ENCODE measurements around the gene HP1BP3.
"Not testable (repeated sequence)": the region's sequence is repeated elsewhere in the genome, so short reads cannot be mapped to it uniquely, and the experiment has no call there.

The HP1BP3 gene

DNA sequence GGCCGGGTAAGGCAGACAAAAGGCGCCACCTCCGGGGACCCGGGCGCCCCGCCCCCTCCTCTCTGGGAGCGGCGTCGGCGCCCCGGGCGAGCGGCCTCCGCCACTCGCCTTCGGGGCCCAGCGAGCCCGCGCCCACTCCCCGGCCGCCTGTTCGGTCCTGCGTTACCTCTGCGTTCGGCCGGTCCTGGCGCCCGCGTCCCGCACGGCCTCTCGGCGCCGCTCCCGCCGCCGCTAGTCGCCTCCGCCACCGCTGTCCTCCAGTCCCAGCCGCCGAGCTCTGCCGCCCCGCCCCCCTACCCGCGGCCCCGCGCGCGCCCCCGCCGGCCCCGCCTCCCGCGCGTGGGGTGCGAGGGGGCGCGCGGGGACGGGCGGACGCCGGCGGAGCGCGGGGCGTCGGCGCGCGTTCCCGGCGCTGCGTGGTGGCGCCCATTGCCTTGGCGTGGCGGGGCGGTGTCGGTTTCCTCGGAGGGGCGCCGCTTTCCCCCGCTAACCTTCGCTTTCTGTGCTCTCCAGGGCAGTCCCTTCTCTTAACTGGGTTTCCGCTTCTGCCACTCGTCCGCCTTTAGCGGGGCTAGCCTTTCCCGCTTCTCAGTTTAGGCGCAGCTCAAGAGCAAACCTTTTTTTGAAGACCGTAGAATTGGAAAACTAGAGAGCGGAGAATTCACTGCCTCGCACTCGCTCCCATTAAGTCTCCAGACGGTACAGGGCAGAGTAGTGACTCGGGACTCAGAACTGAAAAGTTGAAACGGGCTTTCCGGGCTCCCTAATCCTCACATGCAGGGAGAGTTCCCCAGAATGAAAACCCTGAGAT lies at the start of gene HP1BP3:
Gene HP1BP3 (minus strand): TSS at position 279 of the 811 bp plus-strand sequence. CDS start 6,867 bp downstream, outside the sequence.
- FAIRE-seq: no peak

GRCh38 chr1:20836230-20836629 lies 49.1 kb upstream of the HP1BP3 start:
- FAIRE-seq: no peak

GRCh38 chr1:20834780-20835179 lies 47.7 kb upstream of the HP1BP3 start:
- no peak for FAIRE-seq

DNA sequence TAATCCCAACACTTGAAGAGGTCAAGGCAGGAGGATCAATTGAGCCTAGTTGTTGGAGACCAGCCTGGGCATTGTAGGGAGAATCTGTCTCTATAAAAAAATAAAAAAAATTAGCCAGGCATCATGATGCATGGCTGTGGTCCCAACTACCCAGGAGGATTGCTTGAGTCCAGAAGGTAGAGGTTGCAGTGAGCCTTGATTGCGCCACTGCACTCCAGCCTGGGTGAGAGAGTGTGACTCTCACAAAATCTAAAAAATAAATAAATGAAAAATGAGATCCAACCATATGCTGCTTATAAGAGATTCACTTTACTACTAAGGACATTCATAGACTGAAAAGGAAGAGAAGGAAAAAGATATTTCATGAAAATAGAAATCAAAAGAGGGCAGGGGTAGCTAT lies 47.1 kb upstream of the HP1BP3 start:
- no peak for FAIRE-seq

GRCh38 chr1:20830378-20830777 lies 43.3 kb upstream of the HP1BP3 start:
- no peak for FAIRE-seq

DNA sequence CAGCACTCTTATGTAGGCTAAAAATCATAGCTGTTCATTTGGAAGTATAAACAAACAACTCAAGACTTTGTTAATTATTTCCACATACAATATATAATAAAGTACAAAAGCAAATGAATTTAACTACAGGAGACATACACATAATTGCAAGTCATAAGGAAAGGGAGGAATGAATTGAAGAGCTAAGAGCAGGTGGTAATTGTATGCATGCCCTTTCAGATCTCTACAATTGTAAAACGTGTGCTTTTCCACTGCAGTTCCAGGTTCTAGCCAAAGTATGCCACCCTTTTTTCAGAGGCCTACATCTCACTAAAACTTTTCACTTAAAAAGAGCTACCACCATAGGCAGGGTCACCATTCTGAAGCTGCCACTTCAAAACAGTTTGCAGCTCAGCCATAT lies 42.8 kb upstream of the HP1BP3 start:
- no peak for FAIRE-seq

DNA sequence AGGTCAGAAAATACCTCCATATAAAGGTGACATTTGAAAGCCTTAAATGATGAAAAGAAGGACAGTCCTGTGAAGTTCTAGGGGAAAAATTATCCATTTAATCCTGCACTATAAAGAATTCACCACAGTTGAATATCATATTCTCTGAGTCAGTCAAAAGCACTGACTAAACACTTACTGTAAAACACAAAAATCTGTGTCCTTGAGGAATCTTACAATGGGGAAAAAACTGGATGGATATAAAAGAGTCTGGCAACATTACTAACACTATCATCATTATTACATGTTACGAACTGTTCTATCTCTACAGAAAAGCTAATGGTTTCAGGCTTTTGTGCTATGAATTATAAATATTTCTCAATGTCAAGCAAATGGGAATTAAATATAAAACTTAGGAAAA lies 42.4 kb upstream of the HP1BP3 start:
- FAIRE-seq: no peak

- no peak for FAIRE-seq
These were observed 36.7 kb upstream of the HP1BP3 start for GRCh38 chr1:20823845-20824244.

GRCh38 chr1:20821466-20821865 lies 34.4 kb upstream of the HP1BP3 start:
- no peak for FAIRE-seq

- FAIRE-seq: no peak
These were observed 32.7 kb upstream of the HP1BP3 start for GRCh38 chr1:20819818-20820217.

DNA sequence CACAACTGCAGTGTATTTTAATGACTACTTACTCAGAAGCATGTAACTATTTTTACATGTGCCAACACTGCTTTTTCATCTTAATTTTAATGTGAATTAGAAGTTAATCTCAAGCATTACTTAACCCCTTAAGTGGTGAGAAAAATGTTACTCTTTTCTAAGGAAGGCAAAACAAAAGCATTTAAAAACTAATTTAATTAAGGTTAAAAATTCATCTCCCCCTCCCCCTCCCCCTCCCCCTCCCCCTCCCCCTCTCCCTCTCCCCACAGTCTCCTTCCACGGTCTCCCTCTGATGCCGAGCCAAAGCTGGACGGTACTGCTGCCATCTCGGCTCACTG lies 27.4 kb upstream of the HP1BP3 start:
- no peak for FAIRE-seq

- no peak for FAIRE-seq
These were observed 24.8 kb upstream of the HP1BP3 start for GRCh38 chr1:20811916-20812315.

DNA sequence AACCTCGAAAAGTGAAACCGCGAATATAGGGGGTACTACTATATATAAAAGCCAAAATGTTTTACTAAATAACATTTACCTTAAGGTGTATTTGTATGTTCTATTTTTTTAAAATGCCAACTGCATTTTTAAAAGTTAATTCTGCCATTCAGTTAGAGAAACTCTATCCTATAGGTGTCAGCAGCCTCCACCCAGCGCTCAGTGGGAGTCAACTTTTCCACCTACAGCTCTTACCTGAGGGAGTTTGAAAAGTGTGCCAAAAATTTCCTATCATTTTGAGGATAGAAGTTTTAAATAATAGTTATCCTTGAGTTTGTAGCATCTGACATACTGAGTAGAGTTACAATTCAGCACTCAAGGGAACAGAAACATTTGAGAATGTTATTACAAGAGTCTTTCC lies 6.1 kb upstream of the HP1BP3 start:
- FAIRE-seq: no peak

GRCh38 chr1:20792196-20792595 lies 5.1 kb upstream of the HP1BP3 start:
- no peak for FAIRE-seq

GRCh38 chr1:20790785-20791184 lies 3.7 kb upstream of the HP1BP3 start:
- no peak for FAIRE-seq

DNA sequence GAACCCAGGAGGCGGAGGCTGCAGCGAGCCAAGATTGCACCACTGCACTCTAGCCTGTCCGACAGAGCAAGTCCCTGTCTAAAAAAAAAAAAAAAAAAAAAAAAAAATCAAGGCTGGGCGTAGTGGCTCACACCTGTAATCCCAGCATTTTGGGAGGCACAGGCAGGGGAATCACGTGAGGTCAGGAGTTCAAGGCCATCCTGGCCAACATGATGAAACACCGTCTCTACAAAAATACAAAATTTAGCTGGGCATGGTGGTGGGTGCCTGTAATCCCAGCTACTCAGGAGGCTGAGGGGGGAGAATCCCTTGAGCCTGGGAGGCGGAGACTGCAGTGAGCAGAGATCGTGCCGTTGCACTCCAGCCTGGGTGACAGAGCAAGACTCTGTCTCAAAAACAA lies 2.5 kb upstream of the HP1BP3 start:
- FAIRE-seq: not testable (repeated sequence)

DNA sequence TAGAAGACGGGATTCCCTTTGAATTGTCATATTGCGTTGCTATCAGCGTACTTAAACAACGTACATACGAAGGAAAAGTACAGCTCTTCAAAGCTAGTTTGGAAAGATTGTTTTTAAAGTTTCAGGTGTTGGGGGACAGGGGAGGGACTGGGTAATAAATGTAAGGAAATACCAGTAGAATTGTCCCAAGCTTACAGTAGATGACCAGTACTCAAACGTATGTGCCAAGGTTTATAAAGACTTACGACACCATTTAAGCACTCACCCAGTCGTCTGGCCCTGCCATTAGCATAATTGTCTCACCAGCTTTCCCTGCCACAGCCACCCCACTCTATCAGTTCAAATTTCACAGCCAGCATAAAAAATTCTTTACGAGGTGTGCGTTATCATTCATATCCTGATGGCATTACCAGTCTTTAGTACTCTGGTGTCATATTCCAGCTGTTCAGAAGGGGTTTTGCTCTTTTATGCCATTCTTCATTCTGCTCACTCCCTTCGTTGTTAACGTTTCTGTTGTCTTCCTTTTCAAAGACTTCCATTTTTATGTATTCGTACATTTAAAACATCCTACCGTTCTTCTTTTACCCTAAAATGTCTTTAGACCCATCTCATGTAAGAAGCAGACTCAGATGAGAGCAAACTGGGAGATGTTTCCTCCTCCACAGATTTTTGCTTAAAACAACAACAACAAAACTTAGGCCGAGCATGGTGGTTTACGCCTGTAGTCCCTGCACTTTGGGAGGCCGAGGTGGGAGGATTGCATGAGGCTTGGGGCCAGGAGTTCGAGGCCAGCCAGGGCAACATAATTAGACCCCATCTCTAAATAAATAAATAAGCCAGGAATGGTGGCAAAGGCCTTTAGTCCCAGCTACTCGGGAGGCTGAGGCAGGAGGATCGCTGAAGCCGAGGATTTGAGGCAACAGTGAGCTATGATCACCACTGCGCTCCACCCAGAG lies 1.0 kb upstream of the HP1BP3 start:
- FAIRE-seq: no peak

GRCh38 chr1:20786253-20787028 lies 666 bp downstream of the HP1BP3 start:
- FAIRE-seq: no peak

DNA sequence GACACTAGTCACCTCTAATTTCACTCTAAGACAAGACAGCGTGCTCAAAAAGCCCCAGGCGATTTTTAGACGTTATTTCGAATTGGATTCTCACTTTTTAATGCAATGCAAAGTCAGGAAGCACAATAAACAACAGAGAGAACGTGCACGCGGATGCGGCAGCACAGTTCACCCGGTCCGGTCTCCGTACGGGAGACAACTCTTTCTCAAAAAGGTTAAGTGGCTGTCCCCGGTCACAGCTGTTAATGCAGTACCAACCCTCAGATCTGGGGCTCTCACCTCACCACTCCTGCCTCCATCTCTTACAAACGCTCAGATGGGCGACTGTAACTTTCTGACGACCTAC lies 1.2 kb downstream of the HP1BP3 start:
- no peak for FAIRE-seq

- FAIRE-seq: peak; percentile 27
These were observed 11.4 kb downstream of the HP1BP3 start for GRCh38 chr1:20775700-20776099.

GRCh38 chr1:20771780-20772179 lies 15.3 kb downstream of the HP1BP3 start:
- FAIRE-seq: peak; percentile 39

- FAIRE-seq: no peak
These were observed 16.6 kb downstream of the HP1BP3 start for GRCh38 chr1:20770314-20771087.

DNA sequence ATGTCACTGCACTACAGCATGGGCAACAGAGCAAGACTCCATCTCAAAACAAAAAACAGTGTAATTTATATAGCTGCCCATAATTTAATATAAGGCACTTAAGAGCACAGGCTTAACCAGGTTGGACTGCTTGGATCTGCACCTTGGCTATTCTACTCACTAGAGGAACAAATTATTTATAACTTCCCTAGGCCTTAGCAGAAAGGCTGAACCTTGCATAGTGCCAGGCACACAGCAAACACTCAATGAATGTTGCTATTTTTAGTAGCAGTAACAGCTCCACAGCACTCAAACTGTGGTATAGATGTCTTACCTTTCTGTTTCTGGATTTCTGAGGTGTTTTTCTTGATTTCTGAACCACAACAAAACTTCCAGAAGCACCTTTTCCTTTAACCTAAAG lies 19.8 kb downstream of the HP1BP3 start:
- FAIRE-seq: no peak

All from G401.6 (cell line).